GM19351 (cell line): ENCODE results near the gene EHD3.

ENCODE experiments used
- ATAC-seq: cut with Tn5 transposase; IDR thresholded peaks from one replicate; pipeline ENCODE4 v1.9.1; 2021; ENCODE audit warnings: mild to moderate bottlenecking, moderate library complexity; ENCODE audit not compliant: unreplicated experiment

EHD3 gene

GRCh38 chr2:31212659-31213600 is 21.0 kb upstream of the EHD3 start:
- no peak for ATAC-seq

- ATAC-seq = no peak
Measured at GRCh38 chr2:31213601-31214443, 20.1 kb upstream of the EHD3 start.

- no peak for ATAC-seq
Measured at GRCh38 chr2:31214444-31214915, 19.5 kb upstream of the EHD3 start.

GRCh38 chr2:31216734-31217133 is 17.2 kb upstream of the EHD3 start:
- ATAC-seq = peak; percentile 50

GRCh38 chr2:31217465-31218200 is 16.3 kb upstream of the EHD3 start, which contains the start of gene CAPN14:
Gene CAPN14, minus strand, starts transcription at chr2:31217515. Its CDS starts 12,068 bp downstream, at chr2:31205447.
- no peak for ATAC-seq

- ATAC-seq = peak; percentile 70
Measured at GRCh38 chr2:31219131-31219969, 14.6 kb upstream of the EHD3 start.

- no peak for ATAC-seq
Measured at GRCh38 chr2:31221544-31221943, 12.4 kb upstream of the EHD3 start.

- peak; percentile 21 for ATAC-seq
Measured at GRCh38 chr2:31222071-31222470, 11.9 kb upstream of the EHD3 start.

- ATAC-seq = no peak
Measured at GRCh38 chr2:31223026-31223425, 10.9 kb upstream of the EHD3 start.

- no peak for ATAC-seq
Measured at GRCh38 chr2:31223749-31224148, 10.2 kb upstream of the EHD3 start.

- no peak for ATAC-seq
Measured at GRCh38 chr2:31226266-31226665, 7.7 kb upstream of the EHD3 start.

GRCh38 chr2:31227110-31227509 is 6.8 kb upstream of the EHD3 start:
- ATAC-seq = no peak

- ATAC-seq = no peak
Measured at GRCh38 chr2:31227711-31228125, 6.2 kb upstream of the EHD3 start.

- no peak for ATAC-seq
Measured at GRCh38 chr2:31228717-31229116, 5.2 kb upstream of the EHD3 start.

GRCh38 chr2:31230751-31231150 is 3.2 kb upstream of the EHD3 start:
- no peak for ATAC-seq

GRCh38 chr2:31231571-31232302 is 2.2 kb upstream of the EHD3 start:
- no peak for ATAC-seq

- no peak for ATAC-seq
Measured at GRCh38 chr2:31232586-31232985, 1.4 kb upstream of the EHD3 start.

- no peak for ATAC-seq
Measured at GRCh38 chr2:31233231-31233630, 721 bp upstream of the EHD3 start.
